MM.1S (cell line): ENCODE measurements around the gene MUC5AC.

Experiments
- DNase-seq: peaks from one replicate; pipeline ENCODE4 v3.0.0-alpha.2; 2015
- H2AFZ ChIP-seq: fragments of 300-600 bp; sonication (generic); 2 replicates; pipeline ENCODE4 v1.6.0; 2016; ENCODE audit warnings: antibody characterized with exemption, low read length
- H3F3A ChIP-seq: fragments of 300-600 bp; sonication (generic); 2 replicates; pipeline ENCODE4 v1.6.1; 2016; ENCODE audit warnings: mild to moderate bottlenecking, antibody characterized with exemption, low read length, moderate library complexity, mixed read lengths; ENCODE audit not compliant: insufficient read depth
- H3K27ac ChIP-seq: fragments of 300-600 bp; sonication (generic); 2 replicates; pipeline ENCODE4 v1.5.1; 2016; ENCODE audit warnings: mild to moderate bottlenecking, low read length
- H3K27me3 ChIP-seq: fragments of 300-600 bp; sonication (generic); replicated peaks from 2 replicates; pipeline ENCODE4 v1.6.0; 2016; ENCODE audit warnings: low read length; ENCODE audit not compliant: insufficient read depth
- H3K36me3 ChIP-seq: fragments of 300-600 bp; sonication (generic); replicated peaks from 2 replicates; pipeline ENCODE4 v1.6.1; 2016; ENCODE audit warnings: mild to moderate bottlenecking, low read length, mixed read lengths; ENCODE audit not compliant: insufficient read depth
- H3K4me1 ChIP-seq: fragments of 300-600 bp; sonication (generic); 2 replicates; pipeline ENCODE4 v1.6.1; 2016; ENCODE audit warnings: low read length, mixed read lengths
- H3K4me2 ChIP-seq: fragments of 300-600 bp; sonication (generic); 2 replicates; pipeline ENCODE4 v1.6.0; 2016; ENCODE audit warnings: low read depth, low read length
- H3K4me3 ChIP-seq: fragments of 300-600 bp; sonication (generic); 2 replicates; pipeline ENCODE4 v1.5.1; 2016; ENCODE audit warnings: low read length, mixed read lengths
- H3K79me2 ChIP-seq: fragments of 300-600 bp; sonication (generic); 2 replicates; pipeline ENCODE4 v1.6.1; 2016; ENCODE audit warnings: mixed run types, low read length, mixed read lengths
- H3K9ac ChIP-seq: fragments of 300-600 bp; sonication (generic); 2 replicates; pipeline ENCODE4 v1.6.1; 2016; ENCODE audit warnings: low read length, mixed read lengths
- H3K9me2 ChIP-seq: fragments of 300-600 bp; sonication (generic); replicated peaks from 2 replicates; pipeline ENCODE4 v1.6.1; 2016; ENCODE audit warnings: mild to moderate bottlenecking, low read length, mixed read lengths; ENCODE audit not compliant: insufficient read depth
- H3K9me3 ChIP-seq: fragments of 300-600 bp; sonication (generic); replicated peaks from 2 replicates; pipeline ENCODE4 v1.6.1; 2016; ENCODE audit warnings: mild to moderate bottlenecking, low read length, mixed read lengths; ENCODE audit not compliant: insufficient read depth
- H4K20me1 ChIP-seq: fragments of 300-600 bp; sonication (generic); 2 replicates; pipeline ENCODE4 v1.6.1; 2016; ENCODE audit warnings: mild to moderate bottlenecking, low read length, moderate library complexity, mixed read lengths; ENCODE audit not compliant: insufficient read depth
- EZH2 ChIP-seq: fragments of 300-600 bp; sonication (generic); optimal IDR thresholded peaks from 2 replicates; pipeline ENCODE3; 2017; ENCODE audit warnings: low read depth, mild to moderate bottlenecking, antibody characterized with exemption, low read length, mixed read lengths
- EZH2phosphoT487 ChIP-seq: fragments of 300-600 bp; sonication (generic); IDR thresholded peaks from 2 replicates; pipeline ENCODE4 v1.6.1; 2018; ENCODE audit warnings: antibody characterized with exemption, low read length
- TF ChIP-seq, protein P1 (sequence below): fragments of 300-600 bp; sonication (generic); IDR thresholded peaks from 2 replicates; pipeline ENCODE4 v1.5.1; 2016; ENCODE audit warnings: antibody characterized with exemption, low read length, mixed read lengths

MUC5AC gene

DNA sequence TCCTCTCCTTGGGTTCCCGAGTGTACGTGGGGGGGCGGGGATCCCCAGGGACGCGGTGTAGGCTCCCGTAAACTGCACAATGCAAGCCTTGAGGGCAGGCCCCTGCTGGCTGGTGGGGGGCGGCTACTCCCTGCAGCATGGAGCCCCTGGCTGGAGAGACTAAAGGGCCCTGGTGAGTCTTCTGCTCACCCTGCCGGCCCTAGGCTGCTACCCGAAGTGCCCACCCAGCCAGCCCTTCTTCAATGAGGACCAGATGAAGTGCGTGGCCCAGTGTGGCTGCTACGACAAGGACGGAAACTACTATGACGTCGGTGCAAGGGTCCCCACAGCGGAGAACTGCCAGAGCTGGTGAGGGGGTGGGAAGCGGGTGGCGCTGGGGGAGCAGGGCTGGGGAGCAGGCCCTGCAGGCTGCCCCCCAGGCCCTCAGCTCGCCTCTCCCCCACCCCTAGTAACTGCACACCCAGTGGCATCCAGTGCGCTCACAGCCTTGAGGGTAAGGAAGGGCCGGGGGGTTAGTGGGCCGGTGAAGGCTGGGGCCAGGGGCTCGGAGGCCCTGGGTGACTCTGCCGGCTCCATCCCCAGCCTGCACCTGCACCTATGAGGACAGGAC lies 81.9 kb downstream of the MUC5AC start:
- H3K9me3 ChIP-seq = no peaks in the 10 kb centered on the region
- H3K79me2 ChIP-seq = no peaks in the 10 kb centered on the region
- no peaks in the 10 kb centered on the region for H3K4me1 ChIP-seq
- no peaks in the 10 kb centered on the region for H3F3A ChIP-seq
- H3K4me3 ChIP-seq = no peak overlapping the region
- TF ChIP-seq, protein P1, sequence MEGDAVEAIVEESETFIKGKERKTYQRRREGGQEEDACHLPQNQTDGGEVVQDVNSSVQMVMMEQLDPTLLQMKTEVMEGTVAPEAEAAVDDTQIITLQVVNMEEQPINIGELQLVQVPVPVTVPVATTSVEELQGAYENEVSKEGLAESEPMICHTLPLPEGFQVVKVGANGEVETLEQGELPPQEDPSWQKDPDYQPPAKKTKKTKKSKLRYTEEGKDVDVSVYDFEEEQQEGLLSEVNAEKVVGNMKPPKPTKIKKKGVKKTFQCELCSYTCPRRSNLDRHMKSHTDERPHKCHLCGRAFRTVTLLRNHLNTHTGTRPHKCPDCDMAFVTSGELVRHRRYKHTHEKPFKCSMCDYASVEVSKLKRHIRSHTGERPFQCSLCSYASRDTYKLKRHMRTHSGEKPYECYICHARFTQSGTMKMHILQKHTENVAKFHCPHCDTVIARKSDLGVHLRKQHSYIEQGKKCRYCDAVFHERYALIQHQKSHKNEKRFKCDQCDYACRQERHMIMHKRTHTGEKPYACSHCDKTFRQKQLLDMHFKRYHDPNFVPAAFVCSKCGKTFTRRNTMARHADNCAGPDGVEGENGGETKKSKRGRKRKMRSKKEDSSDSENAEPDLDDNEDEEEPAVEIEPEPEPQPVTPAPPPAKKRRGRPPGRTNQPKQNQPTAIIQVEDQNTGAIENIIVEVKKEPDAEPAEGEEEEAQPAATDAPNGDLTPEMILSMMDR = no peak
- TF ChIP-seq EZH2phosphoT487 (no peak), EZH2 (no peak)
- no peaks in the 10 kb centered on the region for H3K36me3 ChIP-seq
- H4K20me1 ChIP-seq = no peaks in the 10 kb centered on the region
- peaks cover 55% of the 10 kb centered on the region for H3K27me3 ChIP-seq
- no peak overlapping the region for H3K4me2 ChIP-seq
- no peak for DNase-seq
- H2AFZ ChIP-seq = no peak overlapping the region
- no peaks in the 10 kb centered on the region for H3K9me2 ChIP-seq
- H3K27ac ChIP-seq = no peak overlapping the region
- H3K9ac ChIP-seq = no peak overlapping the region

DNA sequence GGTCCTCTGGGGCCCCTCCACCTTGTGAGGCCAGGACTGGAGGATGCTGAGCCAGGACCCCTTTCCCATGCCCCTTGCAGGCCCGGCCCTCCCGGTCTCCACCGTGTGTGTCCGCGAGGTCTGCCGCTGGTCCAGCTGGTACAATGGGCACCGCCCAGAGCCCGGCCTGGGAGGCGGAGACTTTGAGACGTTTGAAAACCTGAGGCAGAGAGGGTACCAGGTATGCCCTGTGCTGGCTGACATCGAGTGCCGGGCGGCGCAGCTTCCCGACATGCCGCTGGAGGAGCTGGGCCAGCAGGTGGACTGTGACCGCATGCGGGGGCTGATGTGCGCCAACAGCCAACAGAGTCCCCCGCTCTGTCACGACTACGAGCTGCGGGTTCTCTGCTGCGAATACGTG lies 83.0 kb downstream of the MUC5AC start:
- Histone ChIP-seq H3F3A (no peaks in the 10 kb centered on the region), H3K9me3 (no peaks in the 10 kb centered on the region), H2AFZ (no peak overlapping the region), H3K36me3 (no peaks in the 10 kb centered on the region), H4K20me1 (no peaks in the 10 kb centered on the region), H3K9ac (no peak overlapping the region), H3K9me2 (no peaks in the 10 kb centered on the region), H3K4me2 (no peak overlapping the region), H3K27ac (no peak overlapping the region), H3K27me3 (peaks cover 45% of the 10 kb centered on the region), H3K79me2 (no peaks in the 10 kb centered on the region), H3K4me1 (no peaks in the 10 kb centered on the region), H3K4me3 (no peak overlapping the region)
- no peak for DNase-seq
- TF ChIP-seq, protein P1 = no peak
- no peak for TF ChIP-seq EZH2phosphoT487
- TF ChIP-seq EZH2 = no peak

DNA sequence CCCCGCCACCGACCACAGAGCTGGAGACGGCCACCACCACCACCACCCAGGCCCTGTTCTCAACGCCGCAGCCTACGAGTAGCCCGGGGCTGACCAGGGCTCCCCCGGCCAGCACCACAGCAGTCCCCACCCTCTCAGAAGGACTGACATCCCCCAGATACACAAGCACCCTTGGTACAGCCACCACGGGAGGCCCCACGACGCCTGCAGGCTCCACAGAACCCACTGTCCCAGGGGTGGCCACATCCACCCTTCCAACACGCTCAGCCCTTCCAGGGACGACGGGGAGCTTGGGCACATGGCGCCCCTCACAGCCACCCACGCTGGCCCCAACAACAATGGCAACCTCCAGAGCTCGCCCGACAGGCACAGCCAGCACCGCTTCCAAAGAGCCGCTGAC lies 84.0 kb downstream of the MUC5AC start:
- H3K27ac ChIP-seq = no peak overlapping the region
- H3K79me2 ChIP-seq = no peaks in the 10 kb centered on the region
- no peaks in the 10 kb centered on the region for H3K9me3 ChIP-seq
- H3K4me3 ChIP-seq = no peak overlapping the region
- H3K9me2 ChIP-seq = no peaks in the 10 kb centered on the region
- no peak overlapping the region for H2AFZ ChIP-seq
- no peak for DNase-seq
- H3K4me1 ChIP-seq = no peaks in the 10 kb centered on the region
- no peak overlapping the region for H3K4me2 ChIP-seq
- H3F3A ChIP-seq = no peaks in the 10 kb centered on the region
- TF ChIP-seq EZH2phosphoT487 (no peak), EZH2 (no peak)
- TF ChIP-seq, protein P1 = no peak
- no peak overlapping the region for H3K9ac ChIP-seq
- H3K27me3 ChIP-seq = peaks cover 35% of the 10 kb centered on the region
- H3K36me3 ChIP-seq = no peaks in the 10 kb centered on the region
- no peaks in the 10 kb centered on the region for H4K20me1 ChIP-seq
